HUES48 (cell line): ENCODE data around the gene PTCHD4.

ENCODE experiments used
- H3K27ac ChIP-seq: one replicate; pipeline ENCODE4 v1.7.0; 2013; ENCODE audit warnings: low read depth, low read length, inconsistent platforms
- H3K27me3 ChIP-seq: 2 replicates; pipeline ENCODE4 v1.6.1; 2013; ENCODE audit warnings: mild to moderate bottlenecking, low read length; ENCODE audit not compliant: control insufficient read depth, insufficient read depth
- H3K36me3 ChIP-seq: 2 replicates; pipeline ENCODE4 v1.6.1; 2013; ENCODE audit warnings: low read length; ENCODE audit not compliant: control insufficient read depth, insufficient read depth
- H3K4me1 ChIP-seq: 2 replicates; pipeline ENCODE4 v1.6.1; 2013; ENCODE audit warnings: mild to moderate bottlenecking, low read length; ENCODE audit not compliant: control insufficient read depth, insufficient read depth
- H3K4me3 ChIP-seq: 2 replicates; pipeline ENCODE4 v1.5.1; 2013; ENCODE audit warnings: mild to moderate bottlenecking, low read depth, low read length
- H3K9ac ChIP-seq: 2 replicates; pipeline ENCODE4 v1.6.1; 2013; ENCODE audit warnings: mild to moderate bottlenecking, low read depth, low read length, moderate library complexity
- H3K9me3 ChIP-seq: 2 replicates; pipeline ENCODE4 v1.6.1; 2013; ENCODE audit warnings: low read length; ENCODE audit not compliant: control insufficient read depth, insufficient read depth

The PTCHD4 gene

GRCh38 chr6:48111143-48111506 lies at the start of gene PTCHD4:
TSS of gene PTCHD4 (minus strand) at chr6:48111197. CDS start at chr6:48068957, 42,240 bp downstream.
- Histone ChIP-seq H3K9me3 (no peaks in the 10 kb centered on the region), H3K4me3 (peak within 1 kb of the TSS; percentile 62), H3K27ac (peak within 1 kb of the TSS; percentile 68), H3K9ac (peak within 1 kb of the TSS; percentile 77), H3K36me3 (no peaks in the 10 kb centered on the region), H3K4me1 (peaks cover 28% of the 10 kb centered on the region), H3K27me3 (no peaks in the 10 kb centered on the region)

DNA sequence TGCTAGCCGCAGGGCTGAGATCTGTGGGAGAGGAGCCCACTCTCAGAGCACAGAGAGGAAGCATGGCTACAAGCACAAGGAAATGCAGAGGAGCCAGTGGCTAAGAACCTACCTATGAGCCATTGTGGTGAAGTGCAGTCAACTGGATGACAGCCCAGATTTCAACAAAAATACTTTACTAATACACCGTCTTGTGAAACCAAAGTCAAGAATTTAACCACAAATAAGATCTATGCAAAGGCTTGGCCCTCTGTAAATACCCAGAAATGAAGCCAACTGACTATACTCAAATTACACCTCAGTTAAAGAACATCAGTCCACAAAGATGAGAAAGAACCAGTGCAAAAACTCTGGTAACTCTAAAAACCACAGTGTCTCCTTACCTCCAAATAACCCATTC lies 40.1 kb upstream of the PTCHD4 start:
- Histone ChIP-seq H3K9me3 (peaks cover 27% of the 10 kb centered on the region), H3K9ac (no peak overlapping the region)

GRCh38 chr6:48150701-48151100 lies 39.7 kb upstream of the PTCHD4 start:
- H3K36me3 ChIP-seq = no peaks in the 10 kb centered on the region
- no peak overlapping the region for H3K27ac ChIP-seq
- no peak overlapping the region for H3K9ac ChIP-seq
- peaks cover 5% of the 10 kb centered on the region; the same call in 1 of the 2 replicates for H3K4me1 ChIP-seq
- H3K9me3 ChIP-seq = peaks cover 27% of the 10 kb centered on the region
- H3K4me3 ChIP-seq = no peak overlapping the region
- no peaks in the 10 kb centered on the region for H3K27me3 ChIP-seq

More for the DNA sequence above, 40.1 kb upstream of the PTCHD4 start:
- H3K27ac ChIP-seq = no peak overlapping the region
- peaks cover under 1% of the 10 kb centered on the region; the same call in 1 of the 2 replicates for H3K4me1 ChIP-seq
- no peak overlapping the region for H3K4me3 ChIP-seq
- H3K36me3 ChIP-seq = no peaks in the 10 kb centered on the region
- H3K27me3 ChIP-seq = no peaks in the 10 kb centered on the region

DNA sequence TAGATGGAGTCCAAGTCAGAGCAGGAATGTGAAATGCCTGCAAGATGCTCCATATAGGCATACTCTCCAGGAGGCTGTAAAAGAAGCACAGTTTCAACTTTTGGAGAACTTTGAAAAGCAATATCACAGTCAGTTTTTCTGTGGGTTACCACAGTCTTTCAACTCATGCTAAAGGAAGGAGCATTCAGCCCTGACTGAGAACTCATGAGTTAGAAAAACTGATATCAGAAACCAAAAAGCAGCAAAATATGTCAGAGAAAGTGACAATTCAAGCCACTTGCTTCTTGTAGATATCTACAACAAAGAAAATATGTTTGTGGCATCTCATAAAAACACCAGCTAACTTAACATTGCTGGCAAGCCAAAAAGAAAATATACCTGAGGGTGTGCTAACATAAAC lies 36.1 kb upstream of the PTCHD4 start:
- Histone ChIP-seq H3K27ac (no peak overlapping the region), H3K9me3 (peaks cover 10% of the 10 kb centered on the region; the same call in 1 of the 2 replicates), H3K9ac (no peak overlapping the region), H3K4me3 (no peak overlapping the region), H3K27me3 (no peaks in the 10 kb centered on the region), H3K4me1 (peaks cover 6% of the 10 kb centered on the region; the same call in 1 of the 2 replicates), H3K36me3 (no peaks in the 10 kb centered on the region)

- Histone ChIP-seq H3K27me3 (no peaks in the 10 kb centered on the region), H3K9ac (no peak overlapping the region), H3K9me3 (no peaks in the 10 kb centered on the region), H3K36me3 (no peaks in the 10 kb centered on the region), H3K27ac (no peak overlapping the region), H3K4me3 (no peak overlapping the region), H3K4me1 (peaks cover 6% of the 10 kb centered on the region; the same call in 1 of the 2 replicates)
Observed at GRCh38 chr6:48144021-48144420, 33.0 kb upstream of the PTCHD4 start.

DNA sequence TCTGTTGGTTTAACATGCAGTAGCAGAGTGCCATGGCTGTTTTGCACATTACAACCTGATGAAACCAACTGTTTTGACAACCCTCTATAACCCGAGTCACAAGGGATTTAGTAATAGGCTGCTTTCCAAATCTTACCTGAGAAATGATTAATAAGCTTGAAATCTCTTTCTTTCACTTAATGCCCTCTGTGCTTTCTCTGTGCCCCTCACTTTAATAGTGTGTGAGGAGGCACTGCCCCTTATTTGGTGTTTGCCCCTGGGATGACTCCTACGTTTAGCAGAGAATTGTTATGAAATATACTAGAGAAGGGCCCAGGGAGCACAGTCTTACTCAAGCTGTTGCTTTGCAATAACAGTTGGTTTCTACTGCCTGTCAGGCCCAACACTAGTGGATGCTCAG lies 31.0 kb upstream of the PTCHD4 start:
- peaks cover 6% of the 10 kb centered on the region; the same call in 1 of the 2 replicates for H3K4me1 ChIP-seq

DNA sequence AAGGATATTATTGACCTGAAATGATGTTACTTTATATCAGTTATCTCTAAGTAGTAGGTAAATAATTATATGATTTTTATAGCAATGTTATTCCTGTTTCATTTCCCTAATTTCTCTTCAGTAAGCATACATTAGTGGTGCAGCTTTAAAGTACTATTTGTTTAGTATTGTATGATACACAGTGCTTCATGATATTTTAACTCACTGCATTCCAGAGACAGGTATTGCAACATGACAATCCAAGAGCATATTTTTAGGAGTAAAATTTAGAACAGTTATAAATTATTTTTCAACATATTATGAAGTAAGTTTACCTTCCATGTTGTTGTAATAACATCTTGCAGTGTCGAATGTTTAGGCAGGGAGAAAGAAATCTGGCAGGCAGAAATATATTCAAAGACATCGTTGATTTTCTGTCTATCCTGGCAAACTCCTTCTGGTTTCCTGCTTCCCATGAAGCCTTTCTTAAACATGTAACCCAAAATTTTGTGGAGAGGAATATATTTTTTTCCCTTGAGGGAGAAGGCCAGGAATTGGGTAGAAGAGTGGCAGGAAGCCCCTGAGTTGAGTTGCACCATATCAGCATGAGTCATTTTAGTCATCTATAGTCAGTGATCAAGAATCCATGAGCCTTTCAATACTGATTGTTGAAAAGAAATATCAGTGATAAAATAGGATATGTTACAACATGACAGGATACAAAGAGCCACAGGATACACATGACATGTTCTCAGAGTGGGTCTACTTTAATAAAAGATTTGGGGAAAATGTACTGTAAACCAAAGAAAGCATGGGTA lies 29.0 kb upstream of the PTCHD4 start:
- Histone ChIP-seq H3K4me1 (0 out of 2 replicates have a peak, but pooled peaks cover 6% of the 10 kb centered on the region), H3K4me3 (no peak overlapping the region), H3K9me3 (no peaks in the 10 kb centered on the region), H3K36me3 (no peaks in the 10 kb centered on the region), H3K9ac (no peak overlapping the region), H3K27me3 (no peaks in the 10 kb centered on the region), H3K27ac (no peak overlapping the region)

More for the DNA sequence above, 31.0 kb upstream of the PTCHD4 start:
- no peaks in the 10 kb centered on the region for H3K27me3 ChIP-seq
- no peaks in the 10 kb centered on the region for H3K9me3 ChIP-seq
- no peaks in the 10 kb centered on the region for H3K36me3 ChIP-seq
- H3K27ac ChIP-seq = no peak overlapping the region
- H3K4me3 ChIP-seq = no peak overlapping the region
- H3K9ac ChIP-seq = no peak overlapping the region

GRCh38 chr6:48136856-48137255 lies 25.9 kb upstream of the PTCHD4 start:
- Histone ChIP-seq H3K4me1 (0 out of 2 replicates have a peak, but pooled peaks cover 6% of the 10 kb centered on the region), H3K4me3 (no peak overlapping the region), H3K36me3 (no peaks in the 10 kb centered on the region), H3K9ac (no peak overlapping the region), H3K27me3 (no peaks in the 10 kb centered on the region), H3K27ac (no peak overlapping the region), H3K9me3 (no peaks in the 10 kb centered on the region)

DNA sequence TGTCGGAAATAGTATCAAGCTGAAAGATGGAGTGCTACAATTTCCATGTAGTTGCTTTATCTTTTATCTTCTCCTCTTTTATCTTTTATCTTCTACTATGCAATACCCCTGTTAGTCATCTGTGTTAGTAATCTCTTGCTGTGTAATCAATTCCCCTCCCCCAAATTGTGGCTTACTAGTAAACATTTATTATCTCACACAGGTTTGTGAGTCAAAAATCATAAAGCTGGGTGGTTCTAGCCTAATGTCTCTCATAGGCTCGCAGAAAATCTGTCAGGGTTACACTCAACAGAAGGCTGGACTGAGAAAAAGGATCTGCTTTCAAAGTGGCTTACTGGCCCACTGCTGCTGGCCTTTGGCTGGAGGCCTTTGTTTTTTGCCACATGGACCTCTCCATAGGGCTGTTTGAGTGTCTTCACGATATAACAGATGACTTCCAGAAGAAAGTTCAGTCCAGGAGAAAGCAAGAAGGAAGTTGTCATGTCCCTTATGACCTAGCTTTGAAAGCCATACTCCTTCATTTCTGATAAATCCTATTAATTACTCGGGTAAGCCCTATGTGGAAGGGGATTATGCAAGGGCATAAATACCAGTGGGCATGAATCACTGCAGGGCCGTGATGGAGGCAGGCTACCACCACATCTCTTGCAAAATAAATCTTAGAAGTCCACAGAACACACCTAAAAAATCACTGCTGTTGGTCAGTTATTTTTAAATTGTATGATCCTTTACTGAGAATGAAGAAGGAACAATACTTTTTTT lies 24.5 kb upstream of the PTCHD4 start:
- H3K4me1 ChIP-seq = 0 out of 2 replicates have a peak, but pooled peaks cover 6% of the 10 kb centered on the region
- H3K27me3 ChIP-seq = no peaks in the 10 kb centered on the region
- no peak overlapping the region for H3K4me3 ChIP-seq
- H3K9ac ChIP-seq = no peak overlapping the region
- no peaks in the 10 kb centered on the region for H3K36me3 ChIP-seq
- H3K9me3 ChIP-seq = no peaks in the 10 kb centered on the region
- no peak overlapping the region for H3K27ac ChIP-seq

DNA sequence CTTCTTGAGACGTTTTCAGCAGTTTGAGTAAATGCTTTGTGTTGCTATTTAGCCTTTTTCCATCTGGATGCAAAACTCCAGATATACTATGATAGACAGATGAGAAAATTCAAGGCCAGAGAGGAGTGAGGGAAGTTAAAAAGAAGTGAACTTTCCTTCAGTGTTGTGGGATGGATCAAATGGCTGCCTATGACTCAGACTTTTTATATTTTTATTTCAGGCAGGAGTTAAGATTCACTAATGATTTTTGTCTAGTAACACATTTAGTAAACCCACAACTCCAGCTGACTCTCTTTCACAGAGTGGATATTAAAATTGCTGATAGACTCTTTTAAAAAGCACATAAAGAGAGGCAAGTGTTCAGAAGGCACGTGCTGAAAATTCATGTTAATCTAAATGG lies 23.2 kb upstream of the PTCHD4 start:
- H3K9ac ChIP-seq = no peak overlapping the region
- no peaks in the 10 kb centered on the region for H3K27me3 ChIP-seq
- H3K4me3 ChIP-seq = no peak overlapping the region
- H3K36me3 ChIP-seq = no peaks in the 10 kb centered on the region
- no peak overlapping the region for H3K27ac ChIP-seq
- no peaks in the 10 kb centered on the region for H3K9me3 ChIP-seq
- H3K4me1 ChIP-seq = 0 out of 2 replicates have a peak, but pooled peaks cover 6% of the 10 kb centered on the region

DNA sequence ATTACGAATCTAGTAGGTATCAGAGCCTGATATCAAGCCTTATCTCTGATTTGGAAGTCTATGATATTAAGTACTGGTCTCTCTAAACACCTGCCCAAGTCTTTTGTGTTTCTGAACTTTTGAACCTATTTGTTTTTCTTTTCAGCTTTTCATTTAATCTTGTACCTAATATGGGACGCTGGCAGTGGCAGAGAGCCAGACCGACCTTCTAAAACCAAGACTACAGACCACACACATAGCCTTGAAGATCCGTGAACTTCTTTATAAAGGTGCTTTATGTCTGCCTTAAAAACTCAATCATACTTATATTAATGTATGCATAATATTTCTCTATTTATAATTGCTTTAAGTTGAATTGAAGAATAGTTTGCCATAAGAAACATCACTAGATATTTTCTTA lies 12.6 kb upstream of the PTCHD4 start:
- H3K27ac ChIP-seq = no peak overlapping the region
- H3K4me3 ChIP-seq = no peak overlapping the region
- no peaks in the 10 kb centered on the region for H3K4me1 ChIP-seq
- no peaks in the 10 kb centered on the region for H3K9me3 ChIP-seq
- H3K9ac ChIP-seq = no peak overlapping the region
- no peaks in the 10 kb centered on the region for H3K27me3 ChIP-seq
- H3K36me3 ChIP-seq = no peaks in the 10 kb centered on the region
